Measurements from ENCODE around the gene TLCD1.

- TF ChIP-seq CTCF (IDR thresholded peaks at IDR 0.05) (no peak), POLR2AphosphoS5 (IDR thresholded peaks at IDR 0.05) (no peak)
Observed at GRCh38 chr17:28774206-28774605, 48.2 kb upstream of the TLCD1 start.
